Transverse colon (tissue), 4 donors: Measurements from ENCODE around the gene SQSTM1.

Experiments used
- CTCF ChIP-seq, 5 experiments: fragments of 200-600 bp in 3 of 5; fragments of 450-650 bp in 2 of 5; sonication (generic) in 3 of 5; IDR thresholded peaks; 1 replicate in 2 of 5; 2 replicates in 3 of 5; pipeline ENCODE4 v1.5.1; 2016 to 2017; ENCODE audit warnings: antibody characterized with exemption in 5 of 5, inconsistent platforms in 3 of 5, mild to moderate bottlenecking in 2 of 5, moderate library complexity in 1 of 5
- EP300 ChIP-seq: sonication (generic); formaldehyde crosslinking; IDR thresholded peaks from one replicate; pipeline ENCODE4 v1.6.1; 2017; ENCODE audit warnings: antibody characterized with exemption, low read depth
- POLR2A ChIP-seq: fragments of 450-650 bp; IDR thresholded peaks from one replicate; pipeline ENCODE4 v1.6.1; 2016; ENCODE audit warnings: antibody characterized with exemption, mild to moderate bottlenecking, moderate library complexity
- POLR2AphosphoS5 ChIP-seq, 3 donors: sonication (generic); formaldehyde crosslinking; IDR thresholded peaks; one replicate each; pipeline ENCODE4 v1.6.1; 2016; ENCODE audit warnings: antibody characterized with exemption in 3 of 3

- TF ChIP-seq CTCF (IDR thresholded peaks at IDR 0.05) (no peak), EP300 (no peak), POLR2A (no peak), POLR2AphosphoS5 (IDR thresholded peaks at IDR 0.05) (no peak)
Observed at GRCh38 chr5:179802950-179803562, 17.6 kb upstream of the SQSTM1 start.
